ENCODE data around the gene TMEM141.
"Not testable (repeated sequence)": the region's sequence is repeated elsewhere in the genome, so short reads cannot be mapped to it uniquely, and the experiment has no call there.

TMEM141 gene

DNA sequence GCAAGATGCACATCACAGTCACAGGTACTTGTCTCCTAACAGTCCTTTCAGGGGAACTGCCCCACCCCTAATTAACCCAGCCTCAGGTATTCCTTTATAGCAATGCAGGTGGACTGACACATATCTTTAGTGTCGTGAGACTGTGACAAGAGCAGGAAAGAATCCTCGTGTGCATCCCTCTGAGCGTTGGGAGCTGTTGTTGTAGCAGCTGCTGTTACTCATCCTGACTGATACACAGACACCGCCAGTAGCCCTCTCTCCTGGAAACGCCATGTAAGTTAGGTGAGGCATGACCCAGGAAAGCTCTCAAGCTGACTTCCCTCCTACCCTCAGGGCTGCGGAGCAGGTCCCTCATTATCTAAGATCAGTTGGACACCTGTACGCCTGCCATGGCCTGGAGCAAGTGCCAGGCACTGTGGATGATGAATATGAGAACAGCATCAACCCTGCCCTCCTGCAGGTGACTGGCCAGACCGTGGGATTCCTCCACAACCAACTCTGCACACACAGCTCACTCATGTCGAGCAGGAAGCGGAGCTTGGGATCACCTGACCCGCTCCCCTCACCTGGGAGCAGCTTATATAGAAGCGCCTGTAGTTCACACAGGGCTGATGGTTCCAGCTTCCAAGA is 16.6 kb upstream of the TMEM141 start:
- no peak for DNase-seq

DNA sequence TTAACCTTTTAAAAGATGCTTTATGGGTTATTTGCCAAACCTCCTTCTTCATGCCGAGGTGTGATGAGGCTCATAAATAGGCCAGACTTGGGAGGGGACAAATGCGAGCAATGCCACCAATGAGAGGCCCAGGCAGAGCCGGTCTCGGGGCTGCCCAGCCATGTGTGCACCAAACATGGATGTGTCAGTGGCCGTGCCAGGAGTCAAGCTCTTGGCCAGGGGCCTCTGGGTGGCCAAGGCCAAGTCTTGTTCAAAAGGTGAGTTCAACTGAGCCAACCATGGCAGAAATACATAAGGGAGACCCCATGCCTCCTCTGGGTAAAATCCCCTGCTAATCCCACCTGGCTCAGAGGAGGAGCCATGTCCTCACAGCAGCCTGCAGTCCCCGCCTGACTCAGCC is 16.0 kb upstream of the TMEM141 start:
- DNase-seq = no peak

DNA sequence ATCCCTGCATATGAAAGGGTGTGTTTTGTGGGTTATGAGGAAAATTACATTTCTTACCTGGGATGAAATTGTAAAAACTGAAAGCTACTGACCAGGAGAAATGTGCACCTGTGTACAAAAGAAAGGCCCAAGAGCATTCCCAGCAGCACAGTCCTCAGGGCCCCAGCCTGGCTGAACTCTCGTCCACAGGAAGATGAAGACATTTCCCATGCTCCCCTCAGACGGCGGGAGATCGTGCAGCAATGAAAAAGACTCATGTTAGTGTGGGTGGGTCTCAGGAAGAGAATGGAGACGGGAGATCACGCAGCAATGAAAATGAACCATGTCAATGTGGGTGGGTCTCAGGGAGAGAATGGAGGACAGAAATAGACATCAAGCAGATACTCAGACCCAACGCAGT is 14.2 kb upstream of the TMEM141 start:
- DNase-seq = no peak

DNA sequence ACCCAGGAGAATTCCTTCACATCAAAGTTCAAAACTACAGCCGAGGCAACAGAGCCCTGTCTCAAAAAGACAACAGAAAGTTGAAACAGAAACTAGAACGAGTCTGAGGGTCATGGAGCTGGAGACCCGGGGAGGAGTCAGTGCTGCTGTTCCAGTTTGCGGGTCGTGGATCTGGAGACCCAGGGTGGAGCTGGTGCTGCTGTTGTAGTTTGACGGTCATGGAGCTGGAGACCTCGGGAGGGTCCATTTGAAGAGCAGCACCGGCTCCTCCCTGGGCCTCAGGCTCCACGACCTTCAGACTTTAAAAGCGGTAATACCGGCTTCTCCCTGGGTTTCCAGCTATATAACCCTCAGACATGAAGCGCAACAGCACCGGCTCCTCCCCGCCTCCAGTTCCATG is 13.8 kb upstream of the TMEM141 start:
- no peak for DNase-seq

DNA sequence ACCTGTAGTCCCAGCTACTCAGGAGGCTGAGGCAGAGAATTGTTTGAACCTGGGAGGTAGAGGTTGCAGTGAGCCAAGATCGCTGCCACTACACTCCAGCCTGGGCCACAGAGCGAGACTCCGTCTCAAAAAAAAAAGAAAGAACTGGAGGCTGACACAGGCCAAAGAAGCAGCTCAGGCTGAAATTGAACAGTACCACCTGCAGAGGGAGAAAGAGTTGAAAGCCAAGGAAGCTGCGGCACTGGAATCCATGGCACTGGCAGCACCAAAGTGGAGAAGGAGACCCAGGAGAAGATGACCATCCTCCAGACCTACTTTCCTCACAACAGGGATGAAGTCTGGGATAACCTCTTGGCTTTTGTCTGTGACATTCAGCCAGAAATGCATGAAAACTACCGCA is 11.3 kb upstream of the TMEM141 start:
- no peak for DNase-seq

DNA sequence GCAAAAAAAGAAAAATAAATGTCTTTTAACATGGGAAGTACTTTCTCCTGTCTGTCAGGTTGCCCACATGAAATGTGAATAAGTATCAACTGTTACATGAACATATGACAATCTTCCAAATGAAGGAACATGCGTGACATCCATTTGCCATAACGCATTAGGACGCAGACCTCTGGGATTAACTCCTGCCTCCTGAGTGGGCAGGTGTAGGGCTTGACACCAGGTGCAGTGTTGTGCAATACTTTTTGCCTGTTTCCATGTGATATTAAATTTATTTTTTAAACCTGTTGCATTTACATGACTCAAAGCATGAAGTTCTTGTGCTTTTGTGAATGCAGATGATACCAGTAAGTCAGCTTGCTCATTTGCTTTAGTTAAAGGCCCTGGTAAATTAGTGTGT is 8.7 kb upstream of the TMEM141 start:
- no peak for DNase-seq

DNA sequence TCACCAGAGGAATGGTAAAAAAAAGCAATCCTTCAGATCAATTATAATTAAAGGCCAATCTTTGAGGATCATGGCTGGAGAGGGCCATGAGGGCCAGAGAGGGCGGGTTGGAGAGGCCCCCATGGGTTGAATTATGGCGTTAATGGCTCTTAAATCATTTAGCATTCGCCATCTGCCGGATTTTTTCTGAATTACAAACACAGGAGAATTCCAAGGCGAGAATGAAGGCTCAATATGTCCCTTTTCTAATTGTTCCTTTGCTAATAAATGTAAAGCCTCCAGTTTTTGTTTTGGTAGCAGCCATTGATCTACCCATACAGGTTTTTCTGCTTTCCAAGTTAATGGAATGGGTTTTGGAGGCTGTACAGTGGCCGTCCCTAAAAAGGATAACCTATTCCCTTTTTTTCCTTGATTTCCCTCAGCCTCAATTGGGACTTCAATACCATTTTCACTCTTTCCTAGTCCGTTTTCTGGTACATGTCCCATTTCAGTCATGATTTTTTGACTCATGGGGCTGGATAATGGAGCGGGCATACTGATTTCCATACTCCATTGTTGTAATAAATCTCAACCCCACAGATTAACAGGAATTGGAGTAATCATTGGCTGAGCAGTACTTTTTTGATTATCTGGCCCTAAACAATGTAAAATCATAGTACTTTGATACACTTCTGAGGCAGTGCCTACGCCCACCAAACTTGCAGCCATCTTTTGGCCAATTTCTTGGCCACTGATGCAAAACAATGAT is 6.7 kb upstream of the TMEM141 start:
- DNase-seq = no peak

DNA sequence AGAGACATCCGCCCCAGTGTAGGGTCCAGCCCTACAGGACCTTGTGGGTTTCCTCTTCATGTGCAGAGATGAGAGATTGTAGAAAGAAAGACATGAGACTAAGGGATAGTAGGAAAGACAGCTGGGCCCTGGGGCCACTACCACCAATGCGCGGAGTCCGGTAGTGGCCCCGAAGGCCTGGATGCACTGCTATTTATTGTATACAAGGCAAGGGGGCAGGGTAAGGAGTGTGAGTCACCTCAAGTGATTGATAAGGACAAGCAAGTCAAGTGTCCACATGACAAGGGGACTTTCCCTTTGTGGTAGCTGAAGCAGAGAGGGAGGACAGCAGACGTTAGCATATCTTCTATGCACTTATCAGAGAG is 6.2 kb upstream of the TMEM141 start:
- DNase-seq = no peak

DNA sequence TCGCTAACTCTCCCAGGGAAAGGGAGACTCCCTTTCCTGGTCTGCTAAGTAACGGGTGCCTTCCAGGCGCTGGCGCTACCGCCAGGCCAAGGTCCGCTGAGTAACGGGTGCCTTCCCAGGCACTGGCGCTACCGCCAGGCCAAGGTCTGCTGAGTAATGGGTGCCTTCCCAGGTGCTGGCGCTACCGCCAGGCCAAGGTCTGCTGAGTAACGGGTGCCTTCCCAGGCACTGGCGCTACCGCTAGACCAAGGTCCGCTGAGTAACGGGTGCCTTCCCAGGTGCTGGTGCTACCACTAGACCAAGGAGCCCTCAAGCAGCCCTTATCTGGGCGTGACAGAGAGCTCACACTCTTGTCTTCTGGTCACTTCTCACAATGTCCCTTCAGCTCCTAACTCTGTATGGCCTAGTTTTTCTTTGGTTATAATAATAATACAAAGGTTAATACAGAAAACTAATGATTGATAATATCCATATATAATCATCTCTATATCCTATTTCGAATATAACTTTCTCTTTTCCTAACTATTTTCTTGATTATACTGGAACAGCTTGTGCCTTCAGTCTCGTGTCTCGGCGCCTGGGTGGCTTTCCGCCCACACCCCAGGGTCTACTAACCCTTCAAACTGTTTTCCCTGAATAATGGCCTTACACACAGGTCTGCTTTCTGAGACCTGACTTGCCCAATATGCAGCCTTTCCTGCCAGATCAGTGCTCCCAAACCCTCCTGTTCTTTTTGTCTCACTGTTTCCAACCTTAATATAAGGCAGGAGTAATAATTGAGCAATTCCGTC is 5.4 kb upstream of the TMEM141 start:
- DNase-seq = not testable (repeated sequence)

DNA sequence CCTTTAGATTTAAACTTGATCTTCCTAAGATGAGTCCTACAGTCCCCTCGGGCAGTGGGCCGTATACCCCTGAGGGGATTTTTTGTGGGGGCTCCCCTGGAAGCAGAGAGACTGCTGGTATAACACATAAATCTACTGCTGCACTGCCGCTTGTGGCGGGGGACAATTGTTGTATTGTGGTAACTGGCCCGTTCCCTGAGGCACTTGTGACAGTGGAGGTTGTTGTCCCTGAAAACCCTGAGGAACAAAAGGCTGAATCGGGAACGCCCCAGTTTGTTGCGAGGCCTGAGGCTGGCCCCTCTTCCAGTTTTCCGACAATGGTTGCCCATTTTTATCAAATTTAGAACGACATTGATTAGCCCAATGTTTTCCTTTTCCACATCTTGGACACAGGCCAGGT is 4.7 kb upstream of the TMEM141 start:
- DNase-seq = no peak

DNA sequence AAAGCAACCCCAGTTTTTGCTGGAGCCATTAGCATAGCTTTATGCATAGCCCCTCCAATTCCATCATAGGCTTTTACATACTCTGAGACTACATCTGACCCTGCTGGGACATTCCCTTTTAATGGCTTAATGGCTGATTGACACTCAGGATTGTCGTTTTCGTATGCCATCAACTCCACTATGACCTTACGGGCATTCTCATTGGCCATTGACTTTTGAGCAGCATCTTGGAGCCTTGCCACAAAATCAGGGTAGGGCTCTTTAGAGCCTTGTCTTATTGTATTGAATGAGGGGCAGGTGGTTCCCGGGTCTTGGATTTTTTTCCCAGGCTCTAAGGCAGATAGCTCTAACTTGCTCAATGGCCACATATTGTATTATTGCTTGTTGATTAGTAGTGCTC is 4.2 kb upstream of the TMEM141 start:
- not testable (repeated sequence) for DNase-seq

DNA sequence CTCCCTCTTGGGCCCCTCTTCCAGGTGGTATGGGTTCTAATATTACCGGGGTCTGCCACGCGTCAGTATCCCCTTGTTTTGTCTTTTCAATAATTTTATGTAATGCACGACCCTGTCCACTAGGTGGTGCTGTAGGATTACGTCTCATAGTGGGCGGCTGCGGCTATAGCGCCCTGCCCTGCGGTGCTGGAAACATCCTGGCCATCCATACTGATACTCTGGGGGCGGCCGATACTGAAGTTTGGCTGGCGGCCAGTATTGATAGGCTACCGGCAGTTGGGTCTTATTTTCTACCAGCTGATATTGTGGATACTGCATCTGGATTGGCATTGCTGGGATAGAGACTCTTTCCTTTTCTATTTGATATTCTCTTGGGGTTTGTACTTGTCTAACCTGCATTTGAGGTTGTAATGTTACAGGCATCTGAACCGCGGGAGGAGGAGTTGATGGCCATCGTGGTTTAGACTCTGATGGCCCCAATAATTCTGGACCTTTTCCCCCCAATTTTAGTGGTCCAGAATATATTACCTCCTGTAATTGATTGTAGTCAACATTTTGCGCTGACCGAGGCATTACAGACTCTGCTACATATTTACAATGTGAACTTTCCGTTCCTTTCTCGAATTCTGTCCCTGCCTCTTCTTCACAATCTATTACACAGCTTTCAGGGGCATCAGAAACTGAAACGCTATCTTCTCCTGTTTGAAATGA is 3.3 kb upstream of the TMEM141 start:
- DNase-seq = peak; percentile 81

DNA sequence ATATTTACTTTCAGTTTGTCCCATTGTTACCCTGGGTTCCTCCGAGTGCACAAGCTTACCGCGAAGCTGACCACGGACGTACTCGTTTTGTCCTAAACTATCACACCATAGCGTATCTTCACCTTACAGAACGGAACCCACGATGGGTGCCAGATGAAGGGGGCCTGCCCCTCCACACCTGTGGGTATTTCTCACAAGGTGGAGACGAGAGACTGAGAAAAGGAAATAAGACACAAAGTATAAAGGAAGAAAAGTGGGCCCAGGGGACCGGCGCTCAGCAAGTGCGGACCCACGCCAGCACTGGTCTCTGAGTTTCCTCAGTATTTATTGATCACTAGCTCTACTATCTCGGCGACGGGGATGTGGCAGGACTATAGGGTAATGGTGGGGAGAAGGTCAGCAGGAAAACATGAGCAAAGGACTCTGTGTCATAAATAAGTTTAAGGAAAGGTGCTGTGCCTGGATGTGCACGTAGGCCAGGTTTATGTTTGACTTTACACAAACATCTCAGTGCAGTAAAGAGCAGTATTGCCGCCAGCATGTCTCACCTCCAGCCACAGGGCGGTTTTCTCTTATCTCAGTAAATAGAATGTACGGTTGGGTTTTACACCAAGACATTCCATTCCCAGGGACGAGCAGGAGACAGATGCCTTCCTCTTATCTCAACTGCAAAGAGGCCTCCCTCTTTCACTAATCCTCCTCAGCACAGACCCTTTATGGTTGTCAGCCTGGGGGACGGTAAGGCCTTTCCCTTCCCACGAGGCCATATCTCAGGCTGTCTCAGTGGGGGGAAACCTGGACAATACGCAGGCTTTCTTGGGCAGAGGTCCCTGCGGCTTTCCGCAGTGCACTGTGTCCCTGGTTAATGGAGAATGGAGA is 2.3 kb upstream of the TMEM141 start:
- not testable (repeated sequence) for DNase-seq

DNA sequence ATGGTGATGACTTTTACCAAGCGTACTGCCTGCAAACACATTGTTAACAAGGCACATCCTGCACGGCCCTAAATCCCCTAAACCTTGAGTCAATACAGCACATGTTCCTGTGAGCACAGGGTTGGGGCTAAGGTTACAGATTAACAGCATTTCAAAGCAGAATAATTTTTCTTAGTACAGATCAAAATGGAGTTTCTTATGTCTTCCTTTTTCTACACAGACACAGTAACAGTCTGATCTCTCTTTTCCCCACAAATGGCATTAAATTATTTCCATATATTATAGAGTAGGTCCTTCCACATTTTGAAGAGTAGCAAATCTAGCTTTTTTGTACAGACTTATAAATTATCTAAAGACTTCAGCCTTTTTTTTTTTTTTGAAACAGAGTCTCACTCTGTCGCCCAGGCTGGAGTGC is 1.6 kb upstream of the TMEM141 start:
- DNase-seq = no peak

DNA sequence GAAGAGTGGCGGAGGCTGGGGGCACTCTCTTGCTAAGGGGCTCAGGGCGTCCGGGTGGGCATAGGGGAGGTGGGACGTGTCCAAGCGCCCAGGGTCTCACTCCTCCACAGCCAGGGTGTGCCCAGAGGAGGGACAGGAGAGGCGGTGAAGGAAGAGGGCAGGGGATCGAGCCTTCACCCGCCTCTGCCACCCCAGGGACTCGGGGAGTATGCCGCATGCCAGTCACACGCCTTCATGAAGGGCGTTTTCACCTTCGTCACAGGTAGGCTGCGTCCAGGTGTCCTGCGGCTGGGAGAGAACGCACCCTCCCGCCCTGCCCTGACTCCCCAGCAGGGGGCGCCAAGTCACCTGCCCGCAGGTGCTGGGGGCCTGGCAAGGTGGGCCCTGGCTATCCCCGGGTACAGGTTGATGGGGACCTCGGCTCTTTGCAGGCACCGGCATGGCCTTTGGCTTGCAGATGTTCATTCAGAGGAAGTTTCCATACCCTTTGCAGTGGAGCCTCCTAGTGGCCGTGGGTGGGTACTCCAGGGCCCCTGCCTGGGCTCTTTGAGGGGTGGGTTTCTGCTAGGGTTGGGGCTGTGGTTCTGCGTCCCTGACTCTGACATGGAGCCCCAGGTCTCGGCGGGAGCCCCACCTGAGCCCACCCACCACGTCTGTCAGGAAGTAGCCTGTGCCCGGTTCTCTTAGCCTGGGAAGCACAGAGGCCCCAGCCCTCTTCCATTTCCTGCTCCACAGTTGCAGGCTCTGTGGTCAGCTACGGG is 552 bp downstream of the TMEM141 start:
- peak; percentile 80 for DNase-seq

DNA sequence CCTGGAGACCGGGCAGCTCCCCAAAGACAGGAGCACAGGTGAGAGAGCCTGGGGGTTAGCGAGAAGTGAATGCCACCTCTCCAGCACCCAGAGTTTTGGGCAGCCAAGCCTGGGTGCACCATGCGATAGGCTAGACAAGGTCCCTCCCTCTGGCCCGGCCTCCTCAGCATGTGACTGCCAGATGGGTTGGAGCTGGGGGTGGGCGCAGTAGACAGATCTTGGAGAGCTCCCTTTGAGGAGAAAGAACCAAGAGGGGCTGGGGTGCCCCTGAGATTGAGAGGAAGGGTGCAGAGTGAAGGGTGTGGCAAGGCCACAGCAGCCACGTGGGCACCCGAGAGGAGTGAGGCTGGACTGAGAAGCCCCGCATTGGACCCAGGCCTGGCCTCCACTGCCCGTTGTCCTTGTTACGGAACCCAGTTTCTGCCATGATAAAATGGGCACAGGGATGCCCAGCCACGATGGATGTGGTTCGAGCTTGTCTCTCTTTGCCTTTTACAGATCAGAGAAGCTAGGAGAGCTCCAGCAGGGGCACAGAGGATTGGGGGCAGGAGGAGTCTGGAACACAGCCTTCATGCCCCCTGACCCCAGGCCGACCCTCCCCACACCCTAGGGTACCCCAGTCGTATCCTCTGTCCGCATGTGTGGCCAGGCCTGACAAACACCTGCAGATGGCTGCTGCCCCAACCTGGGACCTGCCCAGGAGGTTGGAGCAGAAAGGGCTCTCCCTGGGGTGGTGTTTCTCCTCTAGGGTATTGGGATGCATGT is 1.4 kb downstream of the TMEM141 start:
- no peak for DNase-seq

DNA sequence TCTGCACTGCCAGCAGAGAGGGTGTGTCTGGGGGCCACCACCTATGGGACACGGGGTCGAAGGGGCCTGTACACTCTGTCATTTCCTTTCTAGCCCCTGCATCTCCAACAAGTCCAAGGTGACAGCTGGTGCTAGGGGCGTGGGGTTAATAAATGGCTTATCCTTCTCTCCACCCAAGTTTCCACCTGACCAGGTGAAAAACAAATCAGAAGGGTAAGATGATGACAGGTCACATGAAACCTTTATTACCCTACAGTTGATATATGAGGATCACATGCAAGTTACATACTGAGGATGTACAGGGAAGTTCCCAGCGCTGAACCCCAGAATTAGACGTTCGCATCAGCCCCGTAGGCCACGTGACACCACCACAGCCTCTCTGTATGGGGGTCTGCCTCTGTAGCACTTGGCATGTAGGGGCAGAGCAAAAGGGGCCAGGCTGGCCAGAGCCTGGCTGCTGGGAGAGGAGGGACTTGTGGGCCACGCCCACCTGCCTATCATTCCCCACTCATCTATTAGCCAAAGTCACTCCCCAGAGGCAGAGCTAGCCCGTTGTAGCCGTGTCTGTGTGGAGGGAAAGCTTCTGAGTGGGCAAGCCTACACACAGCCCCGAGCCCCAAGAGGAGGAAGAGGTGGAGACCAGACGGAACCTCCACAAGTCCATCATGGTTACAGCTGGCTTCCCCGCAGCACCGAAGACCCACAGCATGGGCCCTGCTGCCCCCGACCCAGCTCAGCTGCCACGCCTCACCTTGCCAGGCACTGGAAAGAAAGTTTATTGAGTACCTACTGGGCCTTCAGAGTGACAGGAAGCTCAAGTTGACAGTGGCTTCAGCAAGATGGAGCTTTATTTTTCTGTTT is 2.2 kb downstream of the TMEM141 start:
- no peak for DNase-seq

DNA sequence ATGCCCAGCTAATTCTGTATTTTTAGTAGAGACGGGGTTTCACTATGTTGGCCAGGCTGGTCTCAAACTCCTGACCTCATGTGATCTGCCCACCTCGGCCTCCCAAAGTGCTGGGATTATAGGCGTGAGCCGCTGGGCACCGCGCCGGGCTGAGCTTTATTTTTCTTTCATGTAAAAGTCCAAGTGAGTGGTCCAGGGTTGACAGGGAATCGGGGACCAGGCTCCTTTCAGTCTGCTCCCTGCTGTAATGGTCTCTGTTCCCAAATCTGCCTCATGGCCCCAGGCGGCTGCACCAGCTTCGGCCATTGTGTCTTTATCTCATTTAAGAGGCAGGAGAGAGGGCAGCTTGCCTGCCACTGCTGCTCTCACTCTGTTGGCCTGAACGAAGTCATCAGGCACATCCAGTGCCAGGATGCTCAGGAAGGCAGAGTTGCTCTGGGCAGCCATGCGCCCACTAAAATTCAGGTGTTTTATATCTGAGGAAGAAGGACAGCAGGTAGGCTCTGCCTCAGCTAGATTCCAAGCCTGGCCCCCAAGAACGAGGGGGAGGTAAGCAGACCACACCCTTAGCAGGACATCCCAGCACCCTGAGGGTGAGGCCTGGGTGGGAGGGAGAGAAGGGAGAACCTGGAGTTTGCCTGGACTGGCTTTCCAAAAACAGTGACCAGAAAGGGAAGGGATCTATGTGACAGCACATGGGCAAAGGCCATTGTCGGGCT is 3.3 kb downstream of the TMEM141 start:
- no peak for DNase-seq

DNA sequence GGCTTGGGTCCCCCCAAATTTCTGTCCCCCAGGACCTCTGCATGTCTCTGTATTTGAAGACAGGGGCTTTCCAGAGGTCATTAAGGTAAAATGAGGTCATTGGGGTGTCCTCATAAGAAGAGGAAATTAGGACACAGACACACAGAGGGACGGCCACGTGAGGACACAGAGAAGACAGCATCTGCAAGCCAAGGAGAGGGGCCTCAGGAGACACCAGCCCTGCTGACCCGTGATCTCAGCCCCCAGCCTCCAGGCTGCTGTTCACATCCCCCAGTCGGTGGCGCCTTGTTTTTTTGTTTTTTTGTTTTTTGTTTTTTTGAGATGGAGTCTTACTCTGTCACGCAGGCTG is 3.8 kb downstream of the TMEM141 start:
- no peak for DNase-seq
